ENCODE measurements around the gene P2RX2.

GRCh38 chr12:132601171-132601883, 17.2 kb upstream of the P2RX2 start:
- TF ChIP-seq CTCF (conservative IDR thresholded peaks at IDR 0.05; ENCODE audit: low read depth, low read length) (no peak), FOS (IDR thresholded peaks at IDR 0.05; ENCODE audit: low read depth, low read length) (no peak), POLR2A (IDR thresholded peaks at IDR 0.05; ENCODE audit: low read depth, low read length) (no peak), RCOR1 (IDR thresholded peaks at IDR 0.05; ENCODE audit: insufficient replicate concordance, low read length) (no peak), RAD21 (IDR thresholded peaks at IDR 0.05; ENCODE audit: low read length) (no peak), BHLHE40 (IDR thresholded peaks at IDR 0.05; ENCODE audit: low read depth, low read length) (no peak), SMC3 (IDR thresholded peaks at IDR 0.05; ENCODE audit: low read depth, low read length) (no peak)

All from IMR-90 (cell line).